Left lung (tissue), 10 donors: ENCODE results near the gene HOPX. TPM values are rescaled to one million over a fixed set of nuclear protein-coding genes. Genes with fewer than 3 reads are reported as not detected.
"Not testable (repeated sequence)": the region's sequence is repeated elsewhere in the genome, so short reads cannot be mapped to it uniquely, and the experiment has no call there.

Source experiments
- ATAC-seq: fragments of 200-7000 bp; cut with Tn5 transposase; one replicate; pipeline ENCODE4 v1.9.1; 2020; ENCODE audit warnings: moderate library complexity
- DNase-seq, 4 donors: peaks; one replicate each; pipeline ENCODE4 v3.0.0-alpha.2; 2013 to 2020
- H3K27ac ChIP-seq, 2 donors: fragments of 200-600 bp; sonication (generic) in 1 of 2; one replicate each; pipeline versions ENCODE4 v1.5.0 to v1.8.0; 2020 to 2021
- H3K27me3 ChIP-seq, 2 donors: fragments of 200-600 bp; sonication (generic) in 1 of 2; one replicate each; pipeline versions ENCODE4 v1.5.0 to v1.8.0; 2020 to 2021
- H3K36me3 ChIP-seq, 2 donors: fragments of 200-600 bp; sonication (generic) in 1 of 2; one replicate each; pipeline versions ENCODE4 v1.5.0 to v1.8.0; 2020 to 2021
- H3K4me1 ChIP-seq, 2 donors: fragments of 200-600 bp; one replicate each; pipeline ENCODE4 v1.8.0; 2021
- H3K4me3 ChIP-seq, 2 donors: fragments of 200-600 bp; sonication (generic) in 1 of 2; one replicate each; pipeline versions ENCODE4 v1.5.0 to v1.8.0; 2020 to 2021; ENCODE audit warnings: mild to moderate bottlenecking in 1 of 2
- H3K9me3 ChIP-seq, 2 donors: fragments of 200-600 bp; sonication (generic) in 1 of 2; one replicate each; pipeline versions ENCODE4 v1.5.0 to v1.8.0; 2020 to 2021
- CTCF ChIP-seq, 2 donors: fragments of 200-600 bp; sonication (generic) in 1 of 2; IDR thresholded peaks; one replicate each; pipeline versions ENCODE4 v1.5.0 to v1.8.0; 2021; ENCODE audit warnings: antibody characterized with exemption in 2 of 2
- intact Hi-C, 2 donors: fragments of 100-400 bp; cut with DNase I; formaldehyde crosslinking; loops; one replicate each; pipeline versions ENCODE4 v1.11.2 to v1.14.2; 2022
- polyA plus RNA-seq, 6 donors: library from polyadenylated mRNA; unstranded; fragments of 120-200 nt; gene quantifications; one replicate each; pipeline ENCODE4 v1.2.1, GENCODE V29; 2013; ENCODE audit not compliant: insufficient read length in 6 of 6
- total RNA-seq, 2 donors: library from RNA; stranded (reverse); fragmentation: NEBNext Ultra II Directional; extraction: Animal tissue kit (Norgen Biotek cat#: 25700); gene quantifications; one replicate each; pipeline ENCODE4 v1.2.1, GENCODE V29; 2021
- donor health status: DM: no; HTN: yes; CAD: no.
- donor health status: DM: no; HTN: no; CAD: no.

Gene HOPX
- total and polyA plus RNA-seq, 8 donors: 28.2 to 729 (median 35.6) TPM

DNA sequence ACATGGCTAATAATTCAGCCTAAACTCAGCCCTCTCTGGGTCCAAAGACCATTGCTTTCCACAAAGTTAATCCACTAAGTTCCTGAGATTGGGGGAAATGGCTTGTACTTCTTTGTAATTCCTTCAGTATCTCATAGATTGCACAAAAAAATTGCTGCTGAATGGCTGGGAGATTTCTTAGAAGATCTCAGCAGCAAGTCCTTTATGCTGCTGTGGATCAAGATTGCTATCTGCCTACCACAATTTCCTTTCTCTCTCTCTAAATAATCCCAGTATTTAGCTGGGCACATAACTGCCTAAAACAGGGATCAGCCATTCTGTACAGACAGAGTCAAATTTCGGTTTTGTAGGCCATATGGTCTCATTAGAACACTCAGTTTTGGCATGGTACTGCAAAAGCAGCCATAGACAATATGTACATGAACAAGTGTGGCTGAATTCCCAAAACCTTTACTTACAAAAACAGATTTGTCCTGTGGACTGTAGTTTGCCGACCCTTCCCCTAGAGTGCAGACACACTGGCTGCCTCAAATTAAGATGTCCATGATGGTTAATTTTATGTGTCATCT lies 18.5 kb upstream of the HOPX start:
- no peaks in the 10 kb centered on the region for H3K27me3 ChIP-seq
- no peaks in the 10 kb centered on the region for H3K9me3 ChIP-seq
- intact Hi-C loops: no loop called here
- DNase-seq (no peak), ATAC-seq (no peak)
- no peak overlapping the region for H3K4me3 ChIP-seq
- H3K4me1 ChIP-seq: no peaks in the 10 kb centered on the region
- H3K36me3 ChIP-seq: no peaks in the 10 kb centered on the region
- no peak for TF ChIP-seq CTCF (IDR thresholded peaks at IDR 0.05)
- H3K27ac ChIP-seq: no peak overlapping the region

DNA sequence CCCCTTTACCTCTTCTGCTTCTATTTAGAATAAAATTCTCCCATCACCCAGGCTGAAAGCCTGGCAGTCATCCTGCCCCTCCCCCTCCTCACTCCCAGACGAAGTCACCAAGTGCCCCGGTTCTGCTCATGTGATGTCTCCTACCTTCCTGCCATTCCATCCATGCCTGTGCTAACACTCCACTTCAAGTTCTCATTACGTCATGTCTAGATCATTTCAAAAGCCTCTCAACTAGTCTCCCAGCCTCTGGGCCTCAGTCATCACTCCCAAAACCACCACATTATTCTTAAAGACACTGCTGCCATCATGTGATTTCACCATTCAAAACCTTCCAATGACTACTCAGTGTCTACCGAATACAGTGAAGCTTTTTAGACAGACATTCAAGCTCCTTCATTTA lies 17.2 kb upstream of the HOPX start:
- DNase-seq (peak in 2 of 4 donors; percentile 73 to 80), ATAC-seq (peak; percentile 87)
- Histone ChIP-seq H3K4me1 (no peaks in the 10 kb centered on the region), H3K27ac (peak overlapping the region in 1 of 2 donors; percentile 73), H3K27me3 (no peaks in the 10 kb centered on the region), H3K4me3 (no peak overlapping the region), H3K9me3 (no peaks in the 10 kb centered on the region), H3K36me3 (no peaks in the 10 kb centered on the region)
- intact Hi-C loops: no loop called here
- no peak for TF ChIP-seq CTCF (IDR thresholded peaks at IDR 0.05)

DNA sequence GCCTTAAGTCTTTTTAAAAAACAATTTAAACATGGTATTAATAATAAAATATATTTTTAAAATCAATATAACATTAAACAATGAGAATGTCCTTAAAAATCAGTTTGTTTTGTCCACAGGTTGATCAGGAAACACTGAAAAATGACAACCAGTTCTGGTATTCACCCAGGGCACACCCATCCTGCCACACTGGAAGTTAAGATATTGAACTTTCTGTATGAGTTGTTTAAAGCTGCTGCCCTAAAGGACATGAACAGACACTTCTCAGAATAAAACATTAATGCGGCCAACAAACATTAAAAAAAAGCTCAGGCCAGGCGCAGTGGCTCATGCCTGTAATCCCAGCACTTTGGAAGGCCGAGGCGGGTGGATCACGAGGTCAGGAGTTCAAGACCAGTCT lies 15.0 kb upstream of the HOPX start:
- peak; percentile 50 for ATAC-seq
- DNase-seq: no peak
- no peaks in the 10 kb centered on the region for H3K4me1 ChIP-seq
- H3K27ac ChIP-seq: no peak overlapping the region
- H3K9me3 ChIP-seq: no peaks in the 10 kb centered on the region
- no peak overlapping the region for H3K4me3 ChIP-seq
- intact Hi-C loops: no loop called here
- no peak for TF ChIP-seq CTCF (IDR thresholded peaks at IDR 0.05)
- H3K36me3 ChIP-seq: no peaks in the 10 kb centered on the region
- H3K27me3 ChIP-seq: no peaks in the 10 kb centered on the region

DNA sequence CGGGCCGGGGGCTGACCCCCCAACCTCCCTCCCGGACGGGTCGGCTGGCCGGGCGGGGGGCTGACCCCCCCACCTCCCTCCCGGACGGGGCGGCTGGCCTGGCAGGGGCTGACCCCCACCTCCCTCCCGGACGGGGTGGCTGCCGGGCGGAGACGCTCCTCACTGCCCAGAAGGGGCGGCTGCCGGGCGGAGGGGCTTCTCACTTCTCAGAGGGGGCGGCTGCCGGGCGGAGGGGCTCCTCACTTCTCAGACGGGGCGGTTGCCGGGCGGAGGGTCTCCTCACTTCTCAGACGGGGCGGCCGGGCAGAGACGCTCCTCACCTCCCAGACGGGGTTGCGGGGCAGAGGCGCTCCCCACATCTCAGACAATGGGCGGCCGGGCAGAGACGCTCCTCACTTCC lies 12.4 kb upstream of the HOPX start:
- ATAC-seq, H3K27me3 ChIP-seq, intact Hi-C loops, H3K27ac ChIP-seq, H3K4me3 ChIP-seq, H3K36me3 ChIP-seq, H3K9me3 ChIP-seq, H3K4me1 ChIP-seq, DNase-seq: not testable (repeated sequence)

DNA sequence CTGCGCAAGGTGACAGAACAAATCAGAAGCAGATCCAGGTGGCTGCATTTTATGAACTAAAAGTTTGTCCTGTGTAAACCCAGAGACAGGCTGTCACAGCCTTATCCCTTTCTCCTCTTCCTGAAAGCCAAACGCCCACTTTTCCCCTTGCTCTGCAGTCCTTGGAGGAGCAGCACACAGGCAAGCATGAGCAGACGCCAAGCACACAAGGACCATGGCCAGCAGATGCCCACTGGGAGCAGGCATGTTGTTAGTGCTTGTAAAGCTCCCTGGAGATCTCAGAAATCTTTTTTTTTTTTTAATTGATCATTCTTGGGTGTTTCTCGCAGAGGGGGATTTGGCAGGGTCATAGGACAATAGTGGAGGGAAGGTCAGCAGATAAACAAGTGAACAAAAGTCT lies 11.5 kb upstream of the HOPX start:
- peak overlapping the region in 1 of 2 donors; percentile 7 for H3K27ac ChIP-seq
- ATAC-seq (peak; percentile 35), DNase-seq (no peak)
- H3K4me3 ChIP-seq: no peak overlapping the region
- H3K27me3 ChIP-seq: no peaks in the 10 kb centered on the region
- H3K9me3 ChIP-seq: no peaks in the 10 kb centered on the region
- peaks cover 0 to 3% of the 10 kb centered on the region in 2 donors for H3K4me1 ChIP-seq
- intact Hi-C loops: no loop called here
- no peak for TF ChIP-seq CTCF (IDR thresholded peaks at IDR 0.05)
- no peaks in the 10 kb centered on the region for H3K36me3 ChIP-seq

GRCh38 chr4:56691425-56691824 lies 10.3 kb upstream of the HOPX start:
- H3K9me3 ChIP-seq: no peaks in the 10 kb centered on the region
- H3K36me3 ChIP-seq: no peaks in the 10 kb centered on the region
- no peak for TF ChIP-seq CTCF (IDR thresholded peaks at IDR 0.05)
- no peak for ATAC-seq
- intact Hi-C loops: no loop called here
- DNase-seq: no peak
- no peak overlapping the region for H3K27ac ChIP-seq
- no peaks in the 10 kb centered on the region for H3K27me3 ChIP-seq
- peaks cover 0 to 3% of the 10 kb centered on the region in 2 donors for H3K4me1 ChIP-seq
- H3K4me3 ChIP-seq: no peak overlapping the region
